Kidney glomerular epithelial cell (primary cell): ENCODE results near the gene NTM.
"Not testable (repeated sequence)": the region's sequence is repeated elsewhere in the genome, so short reads cannot be mapped to it uniquely, and the experiment has no call there.

Experiments used
- DNase-seq: peaks from one replicate; lab custom pipeline; 2025; lab: John Stamatoyannopoulos, UW

Gene NTM

GRCh38 chr11:132315696-132316095 is 945.3 kb downstream of the NTM start:
- DNase-seq: no peak

- peak; percentile 24 for DNase-seq
These were observed 948.2 kb downstream of the NTM start for GRCh38 chr11:132318421-132319157.

DNA sequence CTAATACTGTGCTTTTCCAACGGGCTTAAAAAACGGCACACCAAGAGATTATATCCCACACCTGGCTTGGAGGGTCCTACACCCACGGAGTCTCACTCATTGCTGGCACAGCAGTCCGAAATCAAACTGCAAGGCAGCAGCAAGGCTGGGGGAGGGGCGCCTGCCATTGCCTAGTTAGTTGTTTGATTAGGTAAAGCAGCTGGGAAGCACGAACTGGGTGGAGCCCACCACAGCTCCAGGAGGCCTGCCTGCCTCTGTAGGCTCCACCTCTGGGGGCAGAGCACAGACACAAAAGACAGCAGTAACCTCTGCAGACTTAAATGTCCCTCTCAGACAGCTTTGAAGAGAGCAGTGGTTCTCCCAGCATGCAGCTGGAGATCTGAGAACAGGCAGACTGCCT is 949.0 kb downstream of the NTM start:
- not testable (repeated sequence) for DNase-seq

DNA sequence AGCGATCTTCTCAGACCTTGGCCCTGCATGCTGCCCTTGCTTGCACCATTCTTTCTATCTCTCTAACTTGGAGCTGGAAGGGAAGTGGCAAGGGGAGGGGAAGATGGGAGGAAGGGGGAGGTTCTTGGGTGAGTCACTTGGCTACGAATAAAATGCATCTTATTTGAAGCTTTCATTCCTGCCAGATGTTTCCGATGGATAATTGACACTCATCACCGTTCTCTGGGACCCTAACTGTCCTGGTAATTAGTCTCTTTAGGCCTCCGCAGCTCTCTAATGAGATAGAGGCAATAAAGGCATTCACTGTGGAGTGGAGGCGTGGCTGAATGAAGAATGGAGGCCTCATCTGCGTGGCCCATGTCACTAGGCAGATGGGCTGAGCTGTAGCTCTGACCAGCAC is 960.1 kb downstream of the NTM start:
- DNase-seq: no peak

DNA sequence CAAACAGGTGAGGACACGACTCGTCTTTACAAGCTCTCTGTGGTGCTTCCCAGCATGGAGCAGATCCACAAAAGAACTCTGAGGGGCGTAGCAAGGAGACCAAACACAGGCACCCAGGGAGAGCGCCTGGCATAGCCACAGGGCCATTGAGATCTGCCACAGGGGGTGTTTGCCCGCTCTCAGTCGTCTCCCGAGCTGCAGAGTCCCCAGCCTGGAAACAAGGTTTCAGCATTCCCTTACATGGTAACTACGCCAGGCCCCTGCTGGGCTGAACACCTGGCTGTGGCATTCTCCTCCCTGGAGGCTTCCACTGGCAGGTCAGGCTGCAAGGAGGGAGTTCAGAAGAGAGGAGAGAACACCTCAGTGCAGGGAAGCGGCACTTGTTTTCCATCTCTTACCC is 962.1 kb downstream of the NTM start:
- DNase-seq: no peak

DNA sequence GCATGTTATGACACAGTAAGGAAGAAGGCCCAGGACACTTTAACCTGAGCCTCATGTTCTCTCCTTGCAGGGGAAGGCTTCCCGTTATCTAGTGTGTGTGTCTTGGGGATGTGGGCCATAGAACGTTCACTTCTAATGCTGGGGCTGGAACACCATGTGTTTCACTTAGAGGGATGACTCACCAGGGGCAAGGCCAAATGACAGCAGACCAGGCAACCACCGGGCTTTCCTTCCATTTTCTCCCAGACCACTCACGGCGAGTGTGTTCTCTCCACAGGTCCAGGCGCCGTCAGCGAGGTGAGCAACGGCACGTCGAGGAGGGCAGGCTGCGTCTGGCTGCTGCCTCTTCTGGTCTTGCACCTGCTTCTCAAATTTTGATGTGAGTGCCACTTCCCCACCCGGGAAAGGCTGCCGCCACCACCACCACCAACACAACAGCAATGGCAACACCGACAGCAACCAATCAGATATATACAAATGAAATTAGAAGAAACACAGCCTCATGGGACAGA is 964.4 kb downstream of the NTM start:
- no peak for DNase-seq

- no peak for DNase-seq
These were observed 964.9 kb downstream of the NTM start for GRCh38 chr11:132335311-132335710.

DNA sequence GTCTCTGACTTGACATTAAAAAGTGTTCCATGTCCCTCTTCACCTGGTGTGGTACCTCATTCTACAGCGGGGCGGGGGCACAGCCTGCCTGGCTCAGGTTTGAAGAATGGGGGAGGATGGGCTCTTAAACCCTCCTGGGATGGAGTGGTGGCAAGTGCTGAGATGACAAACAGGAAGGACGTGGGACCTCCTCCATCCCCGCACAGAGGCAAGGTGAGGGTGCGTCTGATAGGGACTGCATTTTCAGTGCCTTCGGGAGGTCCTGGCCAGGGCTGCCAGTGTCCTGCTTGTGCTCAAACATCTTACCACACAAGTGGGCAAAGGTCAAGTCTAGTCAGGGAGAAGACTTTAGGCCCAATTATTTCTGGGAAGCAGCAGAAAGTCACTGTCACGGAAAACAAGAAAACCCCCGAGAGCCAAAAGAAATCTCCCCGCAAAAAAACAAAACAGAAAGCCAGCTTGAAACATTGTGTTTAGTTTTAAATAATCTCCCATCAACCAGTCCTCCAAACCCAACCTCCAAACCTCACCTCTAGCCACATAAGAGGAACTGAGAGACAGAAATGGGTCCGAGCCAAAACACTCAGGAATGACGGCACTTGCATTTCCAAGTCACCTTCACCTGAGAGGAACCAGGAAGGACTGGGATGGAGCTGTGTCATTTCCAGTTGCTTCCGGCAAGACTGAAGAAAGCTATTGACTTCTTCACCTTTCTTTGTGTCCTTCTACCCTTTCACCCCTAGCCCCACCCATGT is 966.5 kb downstream of the NTM start:
- no peak for DNase-seq

- no peak for DNase-seq
These were observed 967.5 kb downstream of the NTM start for GRCh38 chr11:132337819-132338416.

DNA sequence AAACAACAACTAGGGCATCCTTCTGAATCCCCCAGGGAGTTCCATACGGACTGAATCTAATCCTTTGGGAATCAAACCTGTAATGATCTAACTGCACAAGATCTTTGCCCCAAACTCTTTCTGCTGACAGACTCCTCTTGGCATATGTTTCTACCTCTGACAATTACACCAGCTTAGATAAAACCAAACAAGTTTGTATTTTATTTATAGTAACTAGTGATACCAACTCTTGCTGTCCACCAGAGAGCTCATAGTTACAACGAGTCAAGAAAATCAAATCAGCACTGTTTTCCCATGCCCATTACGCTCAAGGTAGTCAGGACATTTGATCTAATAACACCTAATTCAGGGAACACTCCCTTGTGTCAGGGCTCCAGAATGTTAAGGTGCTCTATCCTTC is 972.0 kb downstream of the NTM start:
- no peak for DNase-seq

DNA sequence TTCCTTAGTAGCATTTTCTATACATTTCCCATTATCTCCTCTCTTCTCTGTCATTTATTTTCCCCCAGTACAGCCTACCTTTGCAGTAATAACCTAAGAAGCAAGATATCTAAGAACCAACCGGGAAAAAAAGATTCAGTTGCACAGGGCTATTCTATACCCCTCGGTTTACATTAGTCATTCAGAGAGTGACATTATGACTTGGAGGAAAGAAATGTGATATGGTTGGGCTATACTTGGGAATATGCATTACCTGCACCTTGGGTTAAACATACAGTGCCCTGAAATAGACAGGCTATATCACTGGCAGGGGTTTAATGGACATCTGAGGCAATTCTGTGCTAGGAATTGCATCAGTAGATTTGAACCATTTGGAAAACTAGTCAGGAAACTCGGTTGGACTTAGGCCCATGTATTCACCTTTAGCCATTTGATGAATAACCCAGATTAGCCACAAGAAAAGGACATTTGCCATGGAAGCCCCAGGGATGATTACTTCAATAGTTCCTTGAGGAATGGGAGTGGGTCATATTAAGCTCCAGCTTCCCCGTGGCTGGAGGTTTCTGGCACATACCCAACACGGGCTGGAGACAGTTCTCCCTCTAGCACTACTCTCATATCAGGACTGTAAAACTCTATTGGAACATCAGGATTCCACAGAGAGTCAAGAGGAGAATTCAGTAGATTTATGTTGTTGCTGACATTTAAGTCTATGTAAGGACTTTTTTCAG is 973.2 kb downstream of the NTM start:
- DNase-seq: no peak

GRCh38 chr11:132346558-132347148 is 976.2 kb downstream of the NTM start:
- no peak for DNase-seq

DNA sequence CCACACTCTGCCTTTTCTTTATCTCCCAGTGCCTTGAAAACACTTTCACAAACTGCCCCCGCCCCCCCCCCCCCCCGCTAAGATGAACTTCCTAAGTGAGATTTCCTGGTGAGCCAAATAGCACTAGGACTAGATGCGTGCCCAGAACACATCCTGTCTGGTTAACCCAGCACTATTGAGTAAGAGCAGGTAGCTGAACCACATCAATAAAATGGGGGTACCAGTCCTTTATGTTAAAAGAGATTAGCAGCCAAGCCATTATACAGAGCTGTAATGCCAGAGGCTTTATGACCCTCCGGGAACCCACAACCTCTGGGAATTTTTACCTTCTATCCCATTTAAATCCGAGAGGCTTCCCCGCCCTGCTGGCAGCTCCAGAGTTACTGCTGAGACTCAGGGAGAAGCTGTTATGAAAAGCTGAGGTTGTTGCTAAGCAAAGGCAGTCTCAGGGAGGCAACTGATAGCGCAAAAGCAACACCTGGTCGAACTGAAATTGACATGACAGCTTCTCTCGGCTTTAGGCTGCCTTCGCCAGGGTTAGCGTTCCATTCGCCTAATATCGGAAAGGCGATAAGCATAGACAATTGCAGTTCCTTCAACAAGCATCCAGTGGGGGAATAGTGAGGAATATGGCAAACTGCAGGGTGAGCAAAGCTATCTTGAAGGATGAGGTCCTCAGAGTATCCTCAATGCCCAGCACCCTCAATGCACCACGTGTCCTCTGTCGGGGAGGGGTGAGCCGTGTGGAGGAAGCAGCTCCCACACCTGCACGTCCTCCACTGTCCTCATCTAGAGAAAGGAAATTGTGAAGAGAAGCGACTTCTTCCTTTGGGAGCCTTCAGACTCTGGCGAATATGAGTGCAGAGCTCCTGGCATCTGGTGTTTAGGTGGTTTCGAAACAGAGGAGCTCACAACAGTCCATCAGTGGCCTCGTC is 977.0 kb downstream of the NTM start:
- DNase-seq: no peak

DNA sequence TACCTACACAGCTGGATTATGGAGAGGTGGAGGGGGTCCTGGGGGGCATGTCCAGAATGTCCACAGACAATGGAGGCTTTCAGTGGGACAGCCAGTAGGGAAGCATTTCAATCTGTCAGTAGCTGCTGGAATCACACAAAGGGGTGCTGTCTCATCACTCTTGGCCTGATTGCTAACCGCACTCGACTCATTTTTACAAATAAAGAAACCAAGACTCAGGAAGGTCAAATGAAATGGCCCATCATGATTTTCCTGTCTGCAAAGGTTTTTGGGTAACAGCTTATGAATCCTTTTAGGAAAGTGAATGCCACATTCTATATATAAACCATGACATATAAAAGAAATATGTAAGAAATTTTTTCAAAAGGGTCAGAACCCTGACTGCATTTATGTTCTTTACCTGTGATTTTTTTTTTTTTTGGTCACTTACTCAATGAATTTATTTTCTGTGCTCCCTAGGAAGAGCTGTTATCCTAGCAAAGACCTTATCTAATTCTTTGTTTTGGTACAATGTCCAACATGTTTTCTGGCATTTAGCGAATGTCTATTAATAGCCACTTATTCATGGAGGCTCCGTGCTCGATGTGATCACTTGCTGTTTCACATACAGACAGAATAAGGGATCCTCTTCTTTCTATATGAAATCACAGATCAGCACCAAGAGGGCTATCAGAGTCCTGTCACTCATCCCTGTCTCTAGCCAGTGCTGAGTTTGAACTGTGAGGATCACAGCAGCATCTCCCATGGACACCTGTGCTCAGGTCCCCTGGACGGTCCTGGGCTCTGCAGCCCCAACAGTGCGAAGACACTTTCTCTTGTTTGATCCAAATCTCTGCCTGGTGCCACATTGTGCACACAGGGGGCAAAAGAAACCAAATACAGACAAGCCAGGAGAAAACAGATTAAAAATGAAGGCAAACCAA is 979.7 kb downstream of the NTM start:
- DNase-seq: no peak

- no peak for DNase-seq
These were observed 980.6 kb downstream of the NTM start for GRCh38 chr11:132351050-132351449.

GRCh38 chr11:132352497-132352896 is 982.1 kb downstream of the NTM start:
- no peak for DNase-seq

DNA sequence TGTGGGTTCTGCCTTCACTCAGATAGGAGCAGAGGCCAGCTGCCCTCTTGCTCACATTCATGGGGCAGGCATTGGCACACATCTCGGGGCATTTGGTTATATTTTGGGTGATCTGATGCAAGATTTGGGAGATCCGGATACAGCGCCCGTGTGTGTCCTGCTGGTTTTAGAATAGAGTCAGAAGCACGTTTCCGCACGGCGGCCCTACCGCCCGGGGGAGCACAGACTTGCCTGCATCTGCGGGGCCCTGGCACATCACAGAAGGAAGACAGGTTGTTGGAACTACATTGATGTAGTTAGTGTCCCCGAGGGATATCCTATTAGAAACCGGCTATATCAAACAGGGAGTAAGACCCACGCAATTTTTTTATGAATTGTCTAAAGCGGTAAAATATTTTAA is 982.8 kb downstream of the NTM start:
- DNase-seq: no peak

- DNase-seq: no peak
These were observed 987.6 kb downstream of the NTM start for GRCh38 chr11:132357811-132358572.

DNA sequence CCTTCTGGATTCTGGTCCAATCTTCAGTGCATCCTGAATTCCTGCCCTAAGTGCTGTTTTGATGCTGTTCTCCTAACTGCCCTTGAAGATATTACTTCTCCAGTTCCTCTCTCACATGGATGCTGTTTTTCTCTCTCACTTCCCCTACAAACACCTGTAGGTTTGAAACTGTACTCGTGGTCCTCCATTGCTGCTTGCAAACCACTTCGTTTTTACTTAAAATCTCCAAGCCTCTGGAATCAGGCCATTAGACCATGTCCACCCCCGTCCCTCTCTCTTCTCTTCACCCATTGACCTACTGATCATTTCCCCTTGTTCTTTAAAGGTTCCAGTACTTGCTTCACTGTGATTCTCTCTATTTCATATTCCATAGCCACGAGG is 988.1 kb downstream of the NTM start:
- no peak for DNase-seq
